ENCODE data around the gene ABHD8. TPM values are rescaled to one million over a fixed set of nuclear protein-coding genes. Genes with fewer than 3 reads are reported as not detected.

The ABHD8 gene
- total and polyA plus RNA-seq, 2 of the 13 experiments (the other 11 are each of a cell fraction or from before 2014, with no cell fraction given): 6.3 to 7.2 TPM

DNA sequence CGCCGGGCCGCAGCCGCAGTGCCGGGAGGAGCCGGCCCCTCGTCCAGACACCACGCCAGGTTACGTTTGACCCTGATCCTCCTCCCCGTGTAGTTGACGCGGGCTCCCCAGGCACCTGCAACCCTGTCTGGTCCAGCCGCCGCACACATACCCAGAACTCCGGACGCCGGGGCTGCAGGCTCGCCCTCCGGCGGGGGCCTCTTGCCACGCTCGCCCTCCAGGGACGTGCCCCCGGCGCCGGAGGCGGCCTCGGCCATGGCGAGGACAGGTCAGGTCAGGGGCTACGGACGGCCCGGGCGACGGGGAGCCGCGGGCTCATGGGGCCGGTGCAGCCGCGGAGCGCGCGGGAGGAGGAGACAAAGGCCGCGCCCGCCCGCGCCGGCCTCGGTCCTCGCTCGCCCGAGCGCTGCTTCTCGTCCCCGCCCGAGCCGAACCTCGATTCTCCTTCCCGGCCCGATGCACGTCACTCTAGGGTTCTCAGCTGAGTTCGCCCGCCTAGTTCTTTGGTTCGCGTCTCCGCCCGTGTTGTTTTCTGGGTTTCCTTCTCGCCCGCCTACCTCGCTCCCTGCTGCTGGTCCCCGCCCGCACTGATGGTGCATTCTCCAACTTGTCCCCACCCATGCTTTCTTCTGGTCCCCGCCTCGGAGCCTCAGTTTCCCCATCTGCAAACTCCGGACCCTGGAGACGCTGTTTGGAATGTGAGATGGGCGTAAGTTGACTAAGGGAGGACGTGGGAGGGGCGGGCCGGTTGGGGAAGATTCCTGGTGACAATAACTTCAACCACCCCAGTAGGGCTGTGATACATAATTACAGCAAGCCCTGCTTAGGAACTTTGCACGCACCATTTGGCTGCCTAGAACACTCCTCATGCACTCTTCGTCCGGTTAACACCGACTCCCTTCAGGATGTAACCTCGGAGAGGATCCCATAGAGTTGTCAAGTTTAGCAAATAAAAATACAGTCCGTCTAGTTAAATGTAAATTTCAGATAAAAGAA is 31.5 kb upstream of the ABHD8 start, which contains the start of gene ANO8 (continued):
- no peak for TF ChIP-seq ZNF7 (CRISPR knock-in tag; IDR thresholded peaks at IDR 0.05)
- TF ChIP-seq TEAD2 (CRISPR knock-in tag; IDR thresholded peaks at IDR 0.05): no peak
- TF ChIP-seq PITX1 (CRISPR knock-in tag; IDR thresholded peaks at IDR 0.05): peak; percentile 26
- 0 out of 2 replicates have a peak, but pooled peaks have one; percentile 15 for TF ChIP-seq ZNF556 (CRISPR knock-in tag; IDR thresholded peaks at IDR 0.05; ENCODE audit: borderline replicate concordance)
- TF ChIP-seq, protein P1, sequence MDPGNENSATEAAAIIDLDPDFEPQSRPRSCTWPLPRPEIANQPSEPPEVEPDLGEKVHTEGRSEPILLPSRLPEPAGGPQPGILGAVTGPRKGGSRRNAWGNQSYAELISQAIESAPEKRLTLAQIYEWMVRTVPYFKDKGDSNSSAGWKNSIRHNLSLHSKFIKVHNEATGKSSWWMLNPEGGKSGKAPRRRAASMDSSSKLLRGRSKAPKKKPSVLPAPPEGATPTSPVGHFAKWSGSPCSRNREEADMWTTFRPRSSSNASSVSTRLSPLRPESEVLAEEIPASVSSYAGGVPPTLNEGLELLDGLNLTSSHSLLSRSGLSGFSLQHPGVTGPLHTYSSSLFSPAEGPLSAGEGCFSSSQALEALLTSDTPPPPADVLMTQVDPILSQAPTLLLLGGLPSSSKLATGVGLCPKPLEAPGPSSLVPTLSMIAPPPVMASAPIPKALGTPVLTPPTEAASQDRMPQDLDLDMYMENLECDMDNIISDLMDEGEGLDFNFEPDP (CRISPR knock-in tag; conservative IDR thresholded peaks at IDR 0.05): no peak
- no peak for TF ChIP-seq NR3C1 (CRISPR knock-in tag; IDR thresholded peaks at IDR 0.05)
- TF ChIP-seq, protein P2, sequence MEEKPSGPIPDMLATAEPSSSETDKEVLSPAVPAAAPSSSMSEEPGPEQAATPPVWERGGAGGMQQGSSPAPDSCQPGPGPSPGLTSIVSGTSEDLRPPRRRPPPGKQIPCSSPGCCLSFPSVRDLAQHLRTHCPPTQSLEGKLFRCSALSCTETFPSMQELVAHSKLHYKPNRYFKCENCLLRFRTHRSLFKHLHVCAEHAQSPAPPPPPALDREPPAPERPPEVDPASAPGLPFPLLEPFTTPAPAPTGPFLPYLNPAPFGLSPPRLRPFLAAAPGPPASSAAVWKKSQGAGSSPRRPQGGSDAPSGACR (CRISPR knock-in tag; IDR thresholded peaks at IDR 0.05): peak; percentile 94; the same call in 1 of the 2 replicates
- no peak for TF ChIP-seq CHD2 (IDR thresholded peaks at IDR 0.05; ENCODE audit: low read depth, low read length)
- TF ChIP-seq ZNF441 (CRISPR knock-in tag; IDR thresholded peaks at IDR 0.05; ENCODE audit: borderline replicate concordance): peak; percentile 51; the same call in 1 of the 2 replicates
- no peak for TF ChIP-seq ATRX (CRISPR knock-in tag; IDR thresholded peaks at IDR 0.05; ENCODE audit: borderline replicate concordance)
- TF ChIP-seq XBP1 (CRISPR knock-in tag; IDR thresholded peaks at IDR 0.05): no peak
- peak; percentile 63 for TF ChIP-seq CREM (IDR thresholded peaks at IDR 0.05)
- TF ChIP-seq CREM (CRISPR knock-in tag; IDR thresholded peaks at IDR 0.05): no peak
- TF ChIP-seq, protein P3, sequence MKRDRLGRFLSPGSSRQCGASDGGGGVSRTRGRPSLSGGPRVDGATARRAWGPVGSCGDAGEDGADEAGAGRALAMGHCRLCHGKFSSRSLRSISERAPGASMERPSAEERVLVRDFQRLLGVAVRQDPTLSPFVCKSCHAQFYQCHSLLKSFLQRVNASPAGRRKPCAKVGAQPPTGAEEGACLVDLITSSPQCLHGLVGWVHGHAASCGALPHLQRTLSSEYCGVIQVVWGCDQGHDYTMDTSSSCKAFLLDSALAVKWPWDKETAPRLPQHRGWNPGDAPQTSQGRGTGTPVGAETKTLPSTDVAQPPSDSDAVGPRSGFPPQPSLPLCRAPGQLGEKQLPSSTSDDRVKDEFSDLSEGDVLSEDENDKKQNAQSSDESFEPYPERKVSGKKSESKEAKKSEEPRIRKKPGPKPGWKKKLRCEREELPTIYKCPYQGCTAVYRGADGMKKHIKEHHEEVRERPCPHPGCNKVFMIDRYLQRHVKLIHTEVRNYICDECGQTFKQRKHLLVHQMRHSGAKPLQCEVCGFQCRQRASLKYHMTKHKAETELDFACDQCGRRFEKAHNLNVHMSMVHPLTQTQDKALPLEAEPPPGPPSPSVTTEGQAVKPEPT (CRISPR knock-in tag; IDR thresholded peaks at IDR 0.05; ENCODE audit: low read depth): no peak
- TF ChIP-seq RXRA (CRISPR knock-in tag; IDR thresholded peaks at IDR 0.05): peak; percentile 46; the same call in 1 of the 2 replicates
- peak; percentile 82 for TF ChIP-seq ASH2L (IDR thresholded peaks at IDR 0.05; ENCODE audit: insufficient read length, low read depth, low read length)
- TF ChIP-seq, protein P4, sequence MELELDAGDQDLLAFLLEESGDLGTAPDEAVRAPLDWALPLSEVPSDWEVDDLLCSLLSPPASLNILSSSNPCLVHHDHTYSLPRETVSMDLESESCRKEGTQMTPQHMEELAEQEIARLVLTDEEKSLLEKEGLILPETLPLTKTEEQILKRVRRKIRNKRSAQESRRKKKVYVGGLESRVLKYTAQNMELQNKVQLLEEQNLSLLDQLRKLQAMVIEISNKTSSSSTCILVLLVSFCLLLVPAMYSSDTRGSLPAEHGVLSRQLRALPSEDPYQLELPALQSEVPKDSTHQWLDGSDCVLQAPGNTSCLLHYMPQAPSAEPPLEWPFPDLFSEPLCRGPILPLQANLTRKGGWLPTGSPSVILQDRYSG (CRISPR knock-in tag; IDR thresholded peaks at IDR 0.05): no peak
- TF ChIP-seq ZMAT3 (CRISPR knock-in tag; conservative IDR thresholded peaks at IDR 0.05): peak; percentile 60; the same call in 1 of the 2 replicates
- TF ChIP-seq, protein P5, sequence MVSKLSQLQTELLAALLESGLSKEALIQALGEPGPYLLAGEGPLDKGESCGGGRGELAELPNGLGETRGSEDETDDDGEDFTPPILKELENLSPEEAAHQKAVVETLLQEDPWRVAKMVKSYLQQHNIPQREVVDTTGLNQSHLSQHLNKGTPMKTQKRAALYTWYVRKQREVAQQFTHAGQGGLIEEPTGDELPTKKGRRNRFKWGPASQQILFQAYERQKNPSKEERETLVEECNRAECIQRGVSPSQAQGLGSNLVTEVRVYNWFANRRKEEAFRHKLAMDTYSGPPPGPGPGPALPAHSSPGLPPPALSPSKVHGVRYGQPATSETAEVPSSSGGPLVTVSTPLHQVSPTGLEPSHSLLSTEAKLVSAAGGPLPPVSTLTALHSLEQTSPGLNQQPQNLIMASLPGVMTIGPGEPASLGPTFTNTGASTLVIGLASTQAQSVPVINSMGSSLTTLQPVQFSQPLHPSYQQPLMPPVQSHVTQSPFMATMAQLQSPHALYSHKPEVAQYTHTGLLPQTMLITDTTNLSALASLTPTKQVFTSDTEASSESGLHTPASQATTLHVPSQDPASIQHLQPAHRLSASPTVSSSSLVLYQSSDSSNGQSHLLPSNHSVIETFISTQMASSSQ (IDR thresholded peaks at IDR 0.05; ENCODE audit: low read depth): no peak
- TF ChIP-seq, protein P5 (CRISPR knock-in tag; IDR thresholded peaks at IDR 0.05; ENCODE audit: borderline replicate concordance): peak; percentile 33; the same call in 1 of the 2 replicates
